HEK293 (cell line): Measurements from ENCODE around the gene COL6A2.
A peak's percentile ranks its signal among the peaks of the same experiment; 100 is the strongest.

Source experiments
- ZFP41 ChIP-seq: fragments of 450-650 bp; formaldehyde crosslinking; IDR thresholded peaks from 2 replicates; pipeline ENCODE4 v1.5.1; 2016; ENCODE audit warnings: missing biosample characterization, missing genetic modification characterization, borderline replicate concordance
- ZFP69B ChIP-seq: fragments of 450-650 bp; formaldehyde crosslinking; IDR thresholded peaks from 2 replicates; pipeline ENCODE4 v1.5.1; 2016; ENCODE audit warnings: missing biosample characterization, missing genetic modification characterization
- ZNF248 ChIP-seq: fragments of 450-650 bp; formaldehyde crosslinking; IDR thresholded peaks from 2 replicates; pipeline ENCODE4 v1.5.1; 2017; ENCODE audit warnings: missing biosample characterization, missing genetic modification characterization
- ZNF266 ChIP-seq: fragments of 450-650 bp; formaldehyde crosslinking; IDR thresholded peaks from 2 replicates; pipeline ENCODE4 v1.5.1; 2016; ENCODE audit warnings: missing biosample characterization, missing genetic modification characterization, low read depth
- ZNF311 ChIP-seq: fragments of 450-650 bp; formaldehyde crosslinking; IDR thresholded peaks from 2 replicates; pipeline ENCODE4 v1.5.1; 2017; ENCODE audit warnings: missing biosample characterization, missing genetic modification characterization, borderline replicate concordance
- ZNF335 ChIP-seq: fragments of 450-650 bp; formaldehyde crosslinking; conservative IDR thresholded peaks from 2 replicates; pipeline ENCODE4 v1.5.1; 2016; ENCODE audit warnings: missing biosample characterization, missing genetic modification characterization
- ZNF433 ChIP-seq: fragments of 450-650 bp; formaldehyde crosslinking; IDR thresholded peaks from 2 replicates; pipeline ENCODE4 v1.5.1; 2016; ENCODE audit warnings: missing biosample characterization, missing genetic modification characterization, low read depth
- ZNF473 ChIP-seq: fragments of 450-650 bp; formaldehyde crosslinking; IDR thresholded peaks from 2 replicates; pipeline ENCODE4 v1.5.1; 2017; ENCODE audit warnings: missing biosample characterization, missing genetic modification characterization
- ZNF510 ChIP-seq: fragments of 450-650 bp; formaldehyde crosslinking; IDR thresholded peaks from 2 replicates; pipeline ENCODE4 v1.5.1; 2018; ENCODE audit warnings: mild to moderate bottlenecking, missing genetic modification characterization, missing biosample characterization; ENCODE audit not compliant: insufficient replicate concordance
- ZNF544 ChIP-seq: fragments of 450-650 bp; formaldehyde crosslinking; IDR thresholded peaks from 2 replicates; pipeline ENCODE4 v1.5.0; 2017; ENCODE audit warnings: missing biosample characterization, missing genetic modification characterization
- ZNF558 ChIP-seq: fragments of 450-650 bp; formaldehyde crosslinking; IDR thresholded peaks from 2 replicates; pipeline ENCODE4 v1.5.1; 2016; ENCODE audit warnings: missing biosample characterization, missing genetic modification characterization
- ZNF621 ChIP-seq: fragments of 450-650 bp; formaldehyde crosslinking; IDR thresholded peaks from 2 replicates; pipeline ENCODE4 v1.5.1; 2017; ENCODE audit warnings: missing biosample characterization, missing genetic modification characterization
- ZNF629 ChIP-seq: fragments of 450-650 bp; formaldehyde crosslinking; IDR thresholded peaks from 2 replicates; pipeline ENCODE4 v1.5.1; 2017; ENCODE audit warnings: missing biosample characterization, missing genetic modification characterization
- ZNF670 ChIP-seq: fragments of 450-650 bp; formaldehyde crosslinking; IDR thresholded peaks from 2 replicates; pipeline ENCODE4 v1.5.1; 2016; ENCODE audit warnings: missing biosample characterization, missing genetic modification characterization, low read depth
- ZNF707 ChIP-seq: fragments of 450-650 bp; formaldehyde crosslinking; IDR thresholded peaks from 2 replicates; pipeline ENCODE4 v1.5.1; 2016; ENCODE audit warnings: missing biosample characterization, missing genetic modification characterization
- ZNF785 ChIP-seq: fragments of 450-650 bp; formaldehyde crosslinking; IDR thresholded peaks from 2 replicates; pipeline ENCODE4 v1.5.1; 2016; ENCODE audit warnings: missing biosample characterization, missing genetic modification characterization
- ZNF791 ChIP-seq: fragments of 450-650 bp; formaldehyde crosslinking; IDR thresholded peaks from 2 replicates; pipeline ENCODE4 v1.5.1; 2016; ENCODE audit warnings: missing biosample characterization, missing genetic modification characterization
- TF ChIP-seq, protein P1 (sequence below): fragments of 450-650 bp; IDR thresholded peaks from 2 replicates; pipeline ENCODE4 v1.5.1; 2018; ENCODE audit warnings: missing biosample characterization, missing genetic modification characterization
- TF ChIP-seq, protein P2 (sequence below): fragments of 450-650 bp; formaldehyde crosslinking; IDR thresholded peaks from 2 replicates; pipeline ENCODE4 v1.5.1; 2016; ENCODE audit warnings: missing biosample characterization, missing genetic modification characterization
- TF ChIP-seq, protein P3 (sequence below): fragments of 450-650 bp; formaldehyde crosslinking; IDR thresholded peaks from 2 replicates; pipeline ENCODE4 v1.5.1; 2016; ENCODE audit warnings: missing biosample characterization, missing genetic modification characterization
- TF ChIP-seq, protein P4 (sequence below): fragments of 450-650 bp; formaldehyde crosslinking; IDR thresholded peaks from 2 replicates; pipeline ENCODE4 v1.5.0; 2017; ENCODE audit warnings: missing biosample characterization, missing genetic modification characterization, borderline replicate concordance
- TF ChIP-seq, protein P5 (sequence below): fragments of 450-650 bp; formaldehyde crosslinking; optimal IDR thresholded peaks from 2 replicates; pipeline ENCODE3; 2016; ENCODE audit warnings: missing biosample characterization, mild to moderate bottlenecking, missing genetic modification characterization

Gene COL6A2

DNA sequence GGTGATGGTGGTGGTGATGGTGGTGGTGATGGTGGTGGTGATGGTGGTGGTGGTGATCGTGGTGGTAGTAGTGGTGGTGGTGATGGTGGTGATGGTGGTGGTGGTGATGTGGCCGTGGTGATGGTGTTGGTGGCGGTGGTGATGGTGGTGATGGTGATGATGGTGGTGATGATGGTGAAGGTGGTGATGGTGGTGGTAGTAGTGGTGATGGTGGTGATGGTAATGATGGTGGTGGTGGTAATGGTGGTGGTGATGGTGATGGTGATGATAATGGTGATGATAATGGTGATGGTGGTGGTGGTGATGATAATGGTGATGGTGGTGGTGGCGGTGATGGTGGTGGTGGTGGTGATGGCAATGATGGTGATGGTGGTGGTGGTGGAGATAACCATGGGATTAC, 6.8 kb upstream of the COL6A2 start (continued):
- TF ChIP-seq, protein P1, sequence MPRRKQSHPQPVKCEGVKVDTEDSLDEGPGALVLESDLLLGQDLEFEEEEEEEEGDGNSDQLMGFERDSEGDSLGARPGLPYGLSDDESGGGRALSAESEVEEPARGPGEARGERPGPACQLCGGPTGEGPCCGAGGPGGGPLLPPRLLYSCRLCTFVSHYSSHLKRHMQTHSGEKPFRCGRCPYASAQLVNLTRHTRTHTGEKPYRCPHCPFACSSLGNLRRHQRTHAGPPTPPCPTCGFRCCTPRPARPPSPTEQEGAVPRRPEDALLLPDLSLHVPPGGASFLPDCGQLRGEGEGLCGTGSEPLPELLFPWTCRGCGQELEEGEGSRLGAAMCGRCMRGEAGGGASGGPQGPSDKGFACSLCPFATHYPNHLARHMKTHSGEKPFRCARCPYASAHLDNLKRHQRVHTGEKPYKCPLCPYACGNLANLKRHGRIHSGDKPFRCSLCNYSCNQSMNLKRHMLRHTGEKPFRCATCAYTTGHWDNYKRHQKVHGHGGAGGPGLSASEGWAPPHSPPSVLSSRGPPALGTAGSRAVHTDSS (tag by site-specific recombination): peak; percentile 83
- TF ChIP-seq ZNF248 (tag by site-specific recombination): peak; percentile 56; the same call in 1 of the 2 replicates
- 0 out of 2 replicates have a peak, but pooled peaks have one; percentile 42 for TF ChIP-seq ZNF670
- TF ChIP-seq ZNF311 (tag by site-specific recombination): peak; percentile 80; the same call in 1 of the 2 replicates
- 0 out of 2 replicates have a peak, but pooled peaks have one; percentile 58 for TF ChIP-seq ZNF785 (tag by site-specific recombination)
- TF ChIP-seq, protein P2, sequence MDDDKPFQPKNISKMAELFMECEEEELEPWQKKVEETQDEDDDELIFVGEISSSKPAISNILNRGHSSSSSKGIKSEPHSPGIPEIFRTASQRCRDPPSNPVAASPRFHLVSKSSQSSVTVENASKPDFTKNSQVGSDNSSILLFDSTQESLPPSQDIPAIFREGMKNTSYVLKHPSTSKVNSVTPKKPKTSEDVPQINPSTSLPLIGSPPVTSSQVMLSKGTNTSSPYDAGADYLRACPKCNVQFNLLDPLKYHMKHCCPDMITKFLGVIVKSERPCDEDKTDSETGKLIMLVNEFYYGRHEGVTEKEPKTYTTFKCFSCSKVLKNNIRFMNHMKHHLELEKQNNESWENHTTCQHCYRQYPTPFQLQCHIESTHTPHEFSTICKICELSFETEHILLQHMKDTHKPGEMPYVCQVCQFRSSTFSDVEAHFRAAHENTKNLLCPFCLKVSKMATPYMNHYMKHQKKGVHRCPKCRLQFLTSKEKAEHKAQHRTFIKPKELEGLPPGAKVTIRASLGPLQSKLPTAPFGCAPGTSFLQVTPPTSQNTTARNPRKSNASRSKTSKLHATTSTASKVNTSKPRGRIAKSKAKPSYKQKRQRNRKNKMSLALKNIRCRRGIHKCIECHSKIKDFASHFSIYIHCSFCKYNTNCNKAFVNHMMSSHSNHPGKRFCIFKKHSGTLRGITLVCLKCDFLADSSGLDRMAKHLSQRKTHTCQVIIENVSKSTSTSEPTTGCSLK (tag by site-specific recombination): no peak
- TF ChIP-seq ZFP41: no peak
- no peak for TF ChIP-seq ZNF510 (tag by site-specific recombination)
- 0 out of 2 replicates have a peak, but pooled peaks have one; percentile 28 for TF ChIP-seq ZNF544 (tag by site-specific recombination)
- TF ChIP-seq ZNF433: peak; percentile 9; the same call in 1 of the 2 replicates
- 0 out of 2 replicates have a peak, but pooled peaks have one; percentile 15 for TF ChIP-seq ZNF707 (tag by site-specific recombination)
- TF ChIP-seq, protein P3, sequence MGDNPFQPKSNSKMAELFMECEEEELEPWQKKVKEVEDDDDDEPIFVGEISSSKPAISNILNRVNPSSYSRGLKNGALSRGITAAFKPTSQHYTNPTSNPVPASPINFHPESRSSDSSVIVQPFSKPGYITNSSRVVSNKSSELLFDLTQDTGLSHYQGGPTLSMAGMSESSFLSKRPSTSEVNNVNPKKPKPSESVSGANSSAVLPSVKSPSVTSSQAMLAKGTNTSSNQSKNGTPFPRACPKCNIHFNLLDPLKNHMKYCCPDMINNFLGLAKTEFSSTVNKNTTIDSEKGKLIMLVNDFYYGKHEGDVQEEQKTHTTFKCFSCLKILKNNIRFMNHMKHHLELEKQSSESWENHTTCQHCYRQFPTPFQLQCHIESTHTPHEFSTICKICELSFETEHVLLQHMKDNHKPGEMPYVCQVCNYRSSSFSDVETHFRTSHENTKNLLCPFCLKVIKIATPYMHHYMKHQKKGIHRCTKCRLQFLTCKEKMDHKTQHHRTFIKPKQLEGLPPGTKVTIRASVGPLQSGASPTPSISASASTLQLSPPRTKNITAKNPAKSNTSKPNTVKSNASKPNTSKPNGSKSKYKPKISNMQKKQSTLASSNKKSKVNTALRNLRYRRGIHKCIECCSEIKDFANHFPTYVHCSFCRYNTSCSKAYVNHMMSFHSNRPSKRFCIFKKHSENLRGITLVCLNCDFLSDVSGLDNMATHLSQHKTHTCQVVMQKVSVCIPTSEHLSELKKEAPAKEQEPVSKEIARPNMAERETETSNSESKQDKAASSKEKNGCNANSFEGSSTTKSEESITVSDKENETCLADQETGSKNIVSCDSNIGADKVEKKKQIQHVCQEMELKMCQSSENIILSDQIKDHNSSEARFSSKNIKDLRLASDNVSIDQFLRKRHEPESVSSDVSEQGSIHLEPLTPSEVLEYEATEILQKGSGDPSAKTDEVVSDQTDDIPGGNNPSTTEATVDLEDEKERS (tag by site-specific recombination): no peak
- peak; percentile 83 for TF ChIP-seq ZNF473 (tag by site-specific recombination)
- TF ChIP-seq ZNF791: 0 out of 2 replicates have a peak, but pooled peaks have one; percentile 13
- TF ChIP-seq, protein P4, sequence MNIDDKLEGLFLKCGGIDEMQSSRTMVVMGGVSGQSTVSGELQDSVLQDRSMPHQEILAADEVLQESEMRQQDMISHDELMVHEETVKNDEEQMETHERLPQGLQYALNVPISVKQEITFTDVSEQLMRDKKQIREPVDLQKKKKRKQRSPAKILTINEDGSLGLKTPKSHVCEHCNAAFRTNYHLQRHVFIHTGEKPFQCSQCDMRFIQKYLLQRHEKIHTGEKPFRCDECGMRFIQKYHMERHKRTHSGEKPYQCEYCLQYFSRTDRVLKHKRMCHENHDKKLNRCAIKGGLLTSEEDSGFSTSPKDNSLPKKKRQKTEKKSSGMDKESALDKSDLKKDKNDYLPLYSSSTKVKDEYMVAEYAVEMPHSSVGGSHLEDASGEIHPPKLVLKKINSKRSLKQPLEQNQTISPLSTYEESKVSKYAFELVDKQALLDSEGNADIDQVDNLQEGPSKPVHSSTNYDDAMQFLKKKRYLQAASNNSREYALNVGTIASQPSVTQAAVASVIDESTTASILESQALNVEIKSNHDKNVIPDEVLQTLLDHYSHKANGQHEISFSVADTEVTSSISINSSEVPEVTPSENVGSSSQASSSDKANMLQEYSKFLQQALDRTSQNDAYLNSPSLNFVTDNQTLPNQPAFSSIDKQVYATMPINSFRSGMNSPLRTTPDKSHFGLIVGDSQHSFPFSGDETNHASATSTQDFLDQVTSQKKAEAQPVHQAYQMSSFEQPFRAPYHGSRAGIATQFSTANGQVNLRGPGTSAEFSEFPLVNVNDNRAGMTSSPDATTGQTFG (tag by site-specific recombination): 0 out of 2 replicates have a peak, but pooled peaks have one; percentile 49
- TF ChIP-seq ZFP69B: no peak
- TF ChIP-seq ZNF335: no peak
- TF ChIP-seq ZNF629: no peak
- TF ChIP-seq, protein P5, sequence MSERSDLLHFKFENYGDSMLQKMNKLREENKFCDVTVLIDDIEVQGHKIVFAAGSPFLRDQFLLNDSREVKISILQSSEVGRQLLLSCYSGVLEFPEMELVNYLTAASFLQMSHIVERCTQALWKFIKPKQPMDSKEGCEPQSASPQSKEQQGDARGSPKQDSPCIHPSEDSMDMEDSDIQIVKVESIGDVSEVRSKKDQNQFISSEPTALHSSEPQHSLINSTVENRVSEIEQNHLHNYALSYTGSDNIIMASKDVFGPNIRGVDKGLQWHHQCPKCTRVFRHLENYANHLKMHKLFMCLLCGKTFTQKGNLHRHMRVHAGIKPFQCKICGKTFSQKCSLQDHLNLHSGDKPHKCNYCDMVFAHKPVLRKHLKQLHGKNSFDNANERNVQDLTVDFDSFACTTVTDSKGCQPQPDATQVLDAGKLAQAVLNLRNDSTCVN (tag by site-specific recombination): peak; percentile 9
- no peak for TF ChIP-seq ZNF558 (tag by site-specific recombination)
- TF ChIP-seq ZNF621 (tag by site-specific recombination): 0 out of 2 replicates have a peak, but pooled peaks have one; percentile 43
- no peak for TF ChIP-seq ZNF266 (tag by site-specific recombination)
